ENCODE data around the gene NTRK3. TPM values are rescaled to one million over a fixed set of nuclear protein-coding genes. Genes with fewer than 3 reads are reported as not detected.

The NTRK3 gene
- total and polyA plus RNA-seq, 8 donors, result 4.1 to 9.8 (median 7.4) TPM

- no peaks in the 10 kb centered on the region for H3K36me3 ChIP-seq
- H3K4me1 ChIP-seq, result no peaks in the 10 kb centered on the region
- H3K27me3 ChIP-seq, result peaks cover 0 to 8% of the 10 kb centered on the region in 2 donors
- H3K4me3 ChIP-seq, result no peak overlapping the region
- TF ChIP-seq, protein P1, sequence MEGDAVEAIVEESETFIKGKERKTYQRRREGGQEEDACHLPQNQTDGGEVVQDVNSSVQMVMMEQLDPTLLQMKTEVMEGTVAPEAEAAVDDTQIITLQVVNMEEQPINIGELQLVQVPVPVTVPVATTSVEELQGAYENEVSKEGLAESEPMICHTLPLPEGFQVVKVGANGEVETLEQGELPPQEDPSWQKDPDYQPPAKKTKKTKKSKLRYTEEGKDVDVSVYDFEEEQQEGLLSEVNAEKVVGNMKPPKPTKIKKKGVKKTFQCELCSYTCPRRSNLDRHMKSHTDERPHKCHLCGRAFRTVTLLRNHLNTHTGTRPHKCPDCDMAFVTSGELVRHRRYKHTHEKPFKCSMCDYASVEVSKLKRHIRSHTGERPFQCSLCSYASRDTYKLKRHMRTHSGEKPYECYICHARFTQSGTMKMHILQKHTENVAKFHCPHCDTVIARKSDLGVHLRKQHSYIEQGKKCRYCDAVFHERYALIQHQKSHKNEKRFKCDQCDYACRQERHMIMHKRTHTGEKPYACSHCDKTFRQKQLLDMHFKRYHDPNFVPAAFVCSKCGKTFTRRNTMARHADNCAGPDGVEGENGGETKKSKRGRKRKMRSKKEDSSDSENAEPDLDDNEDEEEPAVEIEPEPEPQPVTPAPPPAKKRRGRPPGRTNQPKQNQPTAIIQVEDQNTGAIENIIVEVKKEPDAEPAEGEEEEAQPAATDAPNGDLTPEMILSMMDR (IDR thresholded peaks at IDR 0.05), result no peak
- H3K9me3 ChIP-seq, result no peaks in the 10 kb centered on the region
- peak in 1 of 4 donors; percentile 26 for DNase-seq
- intact Hi-C loops (cut with DNase I), result no loop called here
- no peak overlapping the region for H3K27ac ChIP-seq
- ATAC-seq, result no peak
These were observed 166.8 kb downstream of the NTRK3 start for GRCh38 chr15:88089731-88090130.

GRCh38 chr15:88089024-88089620, 167.4 kb downstream of the NTRK3 start:
- Histone ChIP-seq H3K36me3 (no peaks in the 10 kb centered on the region), H3K27ac (no peak overlapping the region), H3K9me3 (no peaks in the 10 kb centered on the region), H3K27me3 (peaks cover 0 to 8% of the 10 kb centered on the region in 2 donors), H3K4me1 (no peaks in the 10 kb centered on the region), H3K4me3 (no peak overlapping the region)
- TF ChIP-seq, protein P1 (IDR thresholded peaks at IDR 0.05), result no peak
- DNase-seq (no peak), ATAC-seq (no peak)
- intact Hi-C loops (cut with DNase I), result no loop called here

DNA sequence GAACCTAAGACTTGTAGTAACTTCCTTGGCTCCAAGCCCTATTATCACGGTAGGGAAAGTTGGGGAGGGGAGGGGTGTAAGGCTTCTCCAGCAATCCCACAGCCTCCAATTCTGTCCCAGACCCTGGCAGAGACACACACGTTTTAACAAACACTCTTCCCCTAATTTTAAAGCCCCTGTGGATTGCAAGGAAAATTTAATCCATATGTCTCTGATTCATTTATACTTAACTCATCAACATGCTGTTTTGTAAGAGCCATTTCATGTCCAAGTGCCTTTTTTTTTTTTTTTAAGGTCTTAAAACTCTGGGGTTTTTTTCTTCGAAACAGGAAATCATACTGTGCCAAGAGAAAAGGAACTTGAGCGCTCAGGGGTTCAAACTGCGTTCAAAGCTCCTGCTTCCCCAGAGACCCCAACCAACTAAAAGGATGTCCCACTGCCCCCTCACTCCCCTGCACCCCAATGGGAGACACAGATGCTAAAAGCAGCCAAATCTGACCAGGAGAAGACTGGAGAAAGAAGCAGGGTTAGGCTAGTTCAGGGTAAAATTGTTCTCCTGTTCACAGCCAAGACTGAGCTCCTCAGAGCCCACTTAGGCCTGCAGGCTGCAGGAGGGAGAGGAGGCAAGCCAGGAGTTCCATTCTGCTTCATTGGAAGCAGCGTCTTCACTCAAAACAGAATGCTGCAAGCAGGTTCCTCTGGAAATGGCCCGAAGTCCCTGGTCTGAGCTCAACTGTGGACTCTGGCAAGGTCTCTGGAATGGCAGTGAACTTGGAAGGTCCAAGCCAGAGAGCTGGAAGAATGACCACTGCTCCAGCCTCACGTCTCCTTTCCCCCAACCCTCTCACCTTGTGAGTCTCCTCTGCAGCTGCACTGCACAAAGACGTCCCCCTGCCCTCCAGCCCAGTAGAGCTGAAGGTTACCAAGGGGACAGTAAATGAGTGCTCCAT, 172.5 kb downstream of the NTRK3 start:
- H3K9me3 ChIP-seq, result no peaks in the 10 kb centered on the region
- H3K27ac ChIP-seq, result no peak overlapping the region
- ATAC-seq, result no peak
- no peaks in the 10 kb centered on the region for H3K4me1 ChIP-seq
- H3K4me3 ChIP-seq, result no peak overlapping the region
- no peaks in the 10 kb centered on the region for H3K27me3 ChIP-seq
- peak in 2 of 4 donors; percentile 78 to 88 for DNase-seq
- H3K36me3 ChIP-seq, result no peaks in the 10 kb centered on the region
- intact Hi-C loops (cut with DNase I), result no loop called here
- TF ChIP-seq, protein P1 (IDR thresholded peaks at IDR 0.05), result no peak

GRCh38 chr15:88080616-88081015, 175.9 kb downstream of the NTRK3 start:
- intact Hi-C loops (cut with DNase I), result no loop called here
- H3K27ac ChIP-seq, result no peak overlapping the region
- TF ChIP-seq, protein P1 (IDR thresholded peaks at IDR 0.05), result no peak
- no peaks in the 10 kb centered on the region for H3K9me3 ChIP-seq
- no peaks in the 10 kb centered on the region for H3K27me3 ChIP-seq
- no peaks in the 10 kb centered on the region for H3K4me1 ChIP-seq
- DNase-seq (no peak), ATAC-seq (no peak)
- no peaks in the 10 kb centered on the region for H3K36me3 ChIP-seq
- H3K4me3 ChIP-seq, result no peak overlapping the region
